Osteocyte (in vitro differentiated cells): ENCODE results near the gene ANGPTL4. TPM values are rescaled to one million over a fixed set of nuclear protein-coding genes. Genes with fewer than 3 reads are reported as not detected.
A peak's percentile ranks its signal among the peaks of the same experiment; 100 is the strongest.
"Not testable (repeated sequence)": the region's sequence is repeated elsewhere in the genome, so short reads cannot be mapped to it uniquely, and the experiment has no call there.

Experiments
- DNase-seq: peaks from one replicate; pipeline ENCODE4 v3.0.0; 2021; ENCODE audit warnings: mixed read lengths; ENCODE audit not compliant: unreplicated experiment; ENCODE audit errors: extremely low spot score
- H3K27ac Mint-ChIP-seq: one replicate; pipeline ENCODE4 v1.8.0; 2021; ENCODE audit warnings: mild to moderate bottlenecking, mixed read lengths; ENCODE audit not compliant: unreplicated experiment
- H3K27me3 Mint-ChIP-seq: one replicate; pipeline ENCODE4 v1.8.0; 2021; ENCODE audit warnings: mixed read lengths; ENCODE audit not compliant: unreplicated experiment
- H3K36me3 Mint-ChIP-seq: one replicate; pipeline ENCODE4 v1.8.0; 2021; ENCODE audit warnings: mixed read lengths; ENCODE audit not compliant: unreplicated experiment
- H3K4me1 Mint-ChIP-seq: one replicate; pipeline ENCODE4 v1.8.0; 2021; ENCODE audit warnings: mixed read lengths; ENCODE audit not compliant: unreplicated experiment
- H3K4me3 Mint-ChIP-seq: one replicate; pipeline ENCODE4 v1.8.0; 2021; ENCODE audit warnings: mild to moderate bottlenecking, moderate library complexity, mixed read lengths; ENCODE audit not compliant: unreplicated experiment
- H3K9me3 Mint-ChIP-seq: one replicate; pipeline ENCODE4 v1.8.0; 2021; ENCODE audit warnings: mixed read lengths; ENCODE audit not compliant: unreplicated experiment
- total RNA-seq: library from RNA; stranded (reverse); gene quantifications from 2 replicates; pipeline ENCODE4 v1.2.1, GENCODE V29; 2021
- TF ChIP-seq, protein P1 (sequence below): fragments of 200-600 bp; sonication (generic); IDR thresholded peaks from 2 replicates; pipeline ENCODE4 v1.5.0; 2021; ENCODE audit warnings: antibody characterized with exemption, mild to moderate bottlenecking, moderate library complexity

The ANGPTL4 gene
- total RNA-seq, 1 donor from 2014 or later: 8.6 TPM

DNA sequence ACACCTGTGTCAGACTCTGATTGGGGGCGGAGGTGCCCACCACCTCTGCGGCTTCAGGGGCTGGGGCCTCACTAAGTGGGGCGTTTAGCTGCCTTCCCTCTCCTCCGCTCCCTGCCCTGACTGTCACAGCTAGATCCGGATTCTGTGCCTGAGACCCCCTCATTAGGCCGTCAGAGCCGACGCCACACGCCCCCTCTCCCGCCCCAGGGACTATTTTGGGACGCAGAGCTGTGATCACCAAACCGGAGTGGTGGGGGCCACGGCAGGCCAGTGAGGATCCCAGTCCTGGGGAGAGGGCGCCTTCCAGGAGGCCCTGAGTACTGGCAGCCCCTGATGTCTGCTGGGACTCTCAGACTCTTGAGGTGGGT, 21.7 kb upstream of the ANGPTL4 start:
- Mint-ChIP-seq H3K9me3 (no peaks in the 10 kb centered on the region), H3K27me3 (peaks cover 45% of the 10 kb centered on the region), H3K4me3 (no peak overlapping the region), H3K36me3 (no peaks in the 10 kb centered on the region), H3K4me1 (peaks cover 9% of the 10 kb centered on the region), H3K27ac (no peak overlapping the region)
- TF ChIP-seq, protein P1, sequence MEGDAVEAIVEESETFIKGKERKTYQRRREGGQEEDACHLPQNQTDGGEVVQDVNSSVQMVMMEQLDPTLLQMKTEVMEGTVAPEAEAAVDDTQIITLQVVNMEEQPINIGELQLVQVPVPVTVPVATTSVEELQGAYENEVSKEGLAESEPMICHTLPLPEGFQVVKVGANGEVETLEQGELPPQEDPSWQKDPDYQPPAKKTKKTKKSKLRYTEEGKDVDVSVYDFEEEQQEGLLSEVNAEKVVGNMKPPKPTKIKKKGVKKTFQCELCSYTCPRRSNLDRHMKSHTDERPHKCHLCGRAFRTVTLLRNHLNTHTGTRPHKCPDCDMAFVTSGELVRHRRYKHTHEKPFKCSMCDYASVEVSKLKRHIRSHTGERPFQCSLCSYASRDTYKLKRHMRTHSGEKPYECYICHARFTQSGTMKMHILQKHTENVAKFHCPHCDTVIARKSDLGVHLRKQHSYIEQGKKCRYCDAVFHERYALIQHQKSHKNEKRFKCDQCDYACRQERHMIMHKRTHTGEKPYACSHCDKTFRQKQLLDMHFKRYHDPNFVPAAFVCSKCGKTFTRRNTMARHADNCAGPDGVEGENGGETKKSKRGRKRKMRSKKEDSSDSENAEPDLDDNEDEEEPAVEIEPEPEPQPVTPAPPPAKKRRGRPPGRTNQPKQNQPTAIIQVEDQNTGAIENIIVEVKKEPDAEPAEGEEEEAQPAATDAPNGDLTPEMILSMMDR: no peak
- no peak for DNase-seq

DNA sequence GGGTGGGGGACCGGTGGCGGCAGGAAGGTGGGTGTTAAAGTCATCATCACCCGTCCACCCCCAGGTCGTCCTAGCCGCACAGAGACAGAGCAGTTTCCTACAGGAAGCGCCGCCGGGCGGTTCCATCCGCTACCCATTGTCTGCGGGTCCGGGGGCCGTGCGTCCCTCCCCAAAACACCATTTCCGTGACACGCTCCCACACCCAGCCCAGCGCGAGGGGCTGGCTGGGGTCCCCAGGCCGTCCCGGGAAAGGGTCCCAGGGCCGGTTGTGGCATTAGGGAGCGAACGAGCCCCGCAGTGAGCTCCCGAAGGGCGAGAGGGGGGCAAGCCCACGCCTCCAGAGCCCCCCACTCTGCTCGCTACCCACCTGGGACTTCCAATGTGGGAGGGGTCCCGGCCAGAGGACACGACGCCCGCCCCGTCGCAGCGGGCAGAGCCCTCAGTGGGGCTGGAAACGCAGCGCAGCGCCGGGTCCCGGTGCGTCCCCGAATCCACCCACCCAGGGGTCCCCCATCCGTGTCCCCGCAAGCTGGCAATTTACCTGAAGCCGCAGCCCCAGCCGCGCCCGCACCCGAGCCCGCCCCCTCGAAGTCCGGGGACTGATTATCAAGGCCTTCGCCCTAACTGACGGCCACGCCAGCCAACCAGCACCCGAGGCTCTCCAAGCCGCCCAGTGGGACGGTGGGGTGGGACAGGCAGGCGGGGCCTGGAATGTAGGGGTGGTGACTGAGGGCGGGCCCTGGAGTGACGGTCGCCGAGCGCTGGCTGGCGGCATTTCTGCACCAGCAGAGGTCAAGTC, 21.1 kb upstream of the ANGPTL4 start, which contains the start of gene KANK3:
Gene KANK3 (minus strand): TSS at position 579 of the 799 bp plus-strand sequence. CDS start 5,434 bp downstream, outside the sequence.
- Mint-ChIP-seq H3K27me3 (peaks cover 40% of the 10 kb centered on the region), H3K9me3 (no peaks in the 10 kb centered on the region), H3K4me1 (peaks cover 13% of the 10 kb centered on the region), H3K36me3 (no peaks in the 10 kb centered on the region), H3K27ac (no peak within 1 kb of the TSS), H3K4me3 (peak within 1 kb of the TSS; percentile 57)
- peak; percentile 92 for DNase-seq
- TF ChIP-seq, protein P1: no peak

DNA sequence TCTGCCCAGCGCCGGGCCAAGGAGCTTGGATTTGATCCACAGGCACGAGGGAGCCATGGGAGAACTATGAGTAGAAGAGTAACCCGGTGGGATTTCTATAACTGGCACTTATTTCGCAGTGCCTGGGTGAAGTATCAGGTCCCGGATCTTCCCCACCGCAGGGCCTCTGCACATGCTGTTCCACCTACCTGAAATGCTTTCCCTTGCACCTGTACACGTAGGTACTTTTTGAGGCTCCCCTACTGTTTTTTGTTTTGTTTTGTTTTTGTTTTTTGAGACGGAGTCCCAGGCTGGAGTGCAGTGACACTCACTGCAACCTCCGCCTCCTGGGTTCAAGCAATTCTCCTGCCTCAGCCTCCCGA, 20.5 kb upstream of the ANGPTL4 start:
- Mint-ChIP-seq H3K4me1 (peaks cover 14% of the 10 kb centered on the region), H3K36me3 (no peaks in the 10 kb centered on the region), H3K9me3 (no peaks in the 10 kb centered on the region), H3K4me3 (peak overlapping the region; percentile 57), H3K27ac (no peak overlapping the region), H3K27me3 (peaks cover 36% of the 10 kb centered on the region)
- DNase-seq: no peak
- TF ChIP-seq, protein P1: no peak

DNA sequence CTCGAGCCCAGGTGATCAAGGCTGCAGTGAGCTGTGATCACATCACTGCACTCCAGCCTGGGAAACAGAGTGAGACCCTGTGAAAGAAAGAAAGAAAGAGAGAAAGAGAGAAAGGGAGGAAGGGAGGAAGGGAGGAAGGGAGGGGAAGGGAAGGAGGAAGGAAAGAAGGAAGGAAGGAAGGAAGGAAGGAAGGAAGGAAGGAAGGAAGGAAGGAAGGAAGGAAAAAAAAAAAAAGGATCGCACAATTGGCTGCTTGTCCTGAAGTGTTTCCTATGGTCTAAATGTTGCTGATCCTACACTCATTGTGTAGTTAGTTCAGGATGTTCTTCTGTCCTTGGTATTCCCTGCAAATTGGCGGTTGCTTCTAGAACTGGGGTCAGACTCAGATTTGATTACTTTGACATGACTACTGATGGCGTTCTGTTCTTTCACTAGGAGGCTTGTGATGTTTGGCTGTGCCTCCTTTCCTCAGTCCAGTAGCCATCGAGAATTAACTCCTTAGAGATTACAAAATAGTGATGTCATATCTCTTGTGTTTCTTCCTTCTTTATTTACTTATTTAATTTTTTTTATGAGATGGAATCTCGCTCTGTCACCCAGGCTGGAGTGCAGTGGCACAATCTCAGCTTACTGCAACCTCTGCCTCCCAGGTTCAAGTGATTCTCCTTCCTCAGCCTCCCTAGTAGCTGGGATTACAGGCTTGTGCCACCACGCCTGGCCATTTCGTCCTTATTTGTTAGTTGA, 14.2 kb upstream of the ANGPTL4 start:
- not testable (repeated sequence) for DNase-seq, H3K9me3 Mint-ChIP-seq, H3K27ac Mint-ChIP-seq, H3K4me3 Mint-ChIP-seq, H3K27me3 Mint-ChIP-seq, H3K36me3 Mint-ChIP-seq
- H3K4me1 Mint-ChIP-seq: peaks cover 29% of the 10 kb centered on the region

DNA sequence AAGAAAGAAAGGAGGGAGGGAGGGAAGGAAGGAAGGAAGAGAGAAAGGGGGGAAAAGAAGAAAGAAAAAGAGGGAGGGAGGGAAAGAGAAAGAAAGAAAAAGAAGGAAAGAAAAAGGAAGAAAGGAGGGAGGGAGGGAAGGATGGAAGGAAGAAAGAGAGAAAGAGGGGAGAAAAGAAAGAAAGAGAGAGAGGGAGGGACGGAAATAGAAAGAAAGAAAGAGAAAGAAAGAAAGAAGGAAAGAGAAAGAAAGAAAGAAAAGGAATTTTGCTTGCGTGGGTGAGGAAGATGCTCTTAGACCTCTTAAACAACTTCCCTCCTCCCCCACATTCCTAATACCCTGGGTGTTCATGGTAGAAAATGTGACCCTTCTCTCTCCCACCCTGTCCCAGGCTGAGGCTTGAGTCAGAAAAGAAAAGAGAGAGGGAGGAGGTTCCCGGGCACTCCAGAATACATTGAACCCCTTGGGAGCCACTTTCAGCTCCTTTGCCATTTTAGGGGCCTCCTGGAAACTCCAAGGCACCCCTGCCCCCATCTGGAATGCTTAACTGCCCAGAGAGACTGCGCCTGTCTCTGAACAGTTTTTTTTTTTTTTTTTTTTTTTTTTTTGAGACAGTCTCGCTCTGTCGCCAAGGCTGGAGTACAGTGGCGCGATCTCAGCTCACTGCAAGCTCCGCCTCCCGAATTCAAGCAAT, 11.7 kb upstream of the ANGPTL4 start:
- Mint-ChIP-seq H3K36me3 (no peaks in the 10 kb centered on the region), H3K27ac (peak overlapping the region; percentile 51), H3K4me1 (peaks cover 53% of the 10 kb centered on the region), H3K9me3 (peaks cover 4% of the 10 kb centered on the region), H3K4me3 (peak overlapping the region; percentile 56), H3K27me3 (no peaks in the 10 kb centered on the region)
- TF ChIP-seq, protein P1: no peak
- DNase-seq: no peak

DNA sequence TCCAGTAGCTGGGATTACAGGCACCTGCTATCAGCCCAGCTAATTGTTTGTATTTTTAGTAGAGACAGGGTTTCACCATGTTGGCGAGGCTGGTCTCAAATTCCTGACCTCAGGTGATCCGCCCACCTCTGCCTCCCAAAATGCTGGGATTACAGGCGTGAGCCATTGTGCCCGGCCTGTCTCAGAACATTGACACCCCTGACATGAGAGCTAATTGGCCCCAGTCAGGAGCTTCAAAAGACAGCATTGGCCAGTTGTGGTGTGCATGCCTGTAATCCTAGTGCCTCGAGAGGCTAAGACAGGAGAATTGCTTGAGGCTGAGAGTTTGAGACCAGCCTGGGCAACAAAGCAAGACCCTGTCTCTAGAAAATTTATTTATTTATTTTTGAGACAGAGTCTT, 11.1 kb upstream of the ANGPTL4 start:
- H3K27me3 Mint-ChIP-seq, H3K36me3 Mint-ChIP-seq, H3K4me3 Mint-ChIP-seq, H3K9me3 Mint-ChIP-seq, DNase-seq: not testable (repeated sequence)
- Mint-ChIP-seq H3K4me1 (peaks cover 50% of the 10 kb centered on the region), H3K27ac (peak overlapping the region; percentile 51)
